Endothelial cell of umbilical vein (primary cell): ENCODE measurements around the gene NME7. TPM values are rescaled to one million over a fixed set of nuclear protein-coding genes. Genes with fewer than 3 reads are reported as not detected.

Experiments
- BruUV-seq: library from RNA; stranded (reverse); fragments of 400-500 nt; replicated peaks from 2 replicates; lab custom pipeline; 2021; lab: Mats Ljungman, UMichigan
- CTCF ChIA-PET: fragments of 300-600, 350-600 bp; sonication (Branson Sonifier 250); formaldehyde crosslinking; loops from one replicate; lab custom pipeline; 2021; ENCODE audit warnings: antibody characterized with exemption, inconsistent platforms; lab: Charles Lee
- POLR2A ChIA-PET: fragments of 300-600, 350-600 bp; sonication (Branson Sonifier 250); formaldehyde crosslinking; loops from one replicate; lab custom pipeline; 2021; ENCODE audit warnings: antibody characterized with exemption, inconsistent platforms; lab: Charles Lee
- DNase-seq: peaks from one replicate; pipeline ENCODE4 v3.0.0-alpha.2; 2011; ENCODE audit warnings: low read depth, low spot score
- FAIRE-seq: peaks from 2 replicates; lab custom pipeline; 2011; peaks lifted over from hg19 to GRCh38; lab: Jason Lieb, UNC
- H2AFZ ChIP-seq: 2 replicates; pipeline ENCODE4 v1.6.0; 2012; ENCODE audit warnings: low read depth, low read length, control low read depth, inconsistent platforms
- H3K27ac ChIP-seq: 2 replicates; pipeline ENCODE4 v1.5.1; 2011; ENCODE audit warnings: low read depth, mild to moderate bottlenecking, control low read depth, low read length, moderate library complexity; ENCODE audit not compliant: insufficient read depth
- H3K27me3 ChIP-seq, 2 experiments: 2 replicates each; pipeline versions ENCODE4 v1.6.0 to v1.6.1; 2011; ENCODE audit warnings: low read length in 2 of 2, mixed read lengths in 1 of 2; ENCODE audit not compliant: control insufficient read depth in 2 of 2, insufficient read depth in 2 of 2
- H3K36me3 ChIP-seq, 2 experiments: 2 replicates in 1 of 2; 3 replicates in 1 of 2; pipeline ENCODE4 v1.5.1; 2011; ENCODE audit warnings: low read length in 2 of 2, mild to moderate bottlenecking in 1 of 2, moderate library complexity in 1 of 2; ENCODE audit not compliant: control insufficient read depth in 2 of 2, insufficient read depth in 2 of 2; ENCODE audit errors: extremely low read depth in 1 of 2
- H3K4me1 ChIP-seq: 3 replicates; pipeline ENCODE4 v1.5.1; 2011; ENCODE audit warnings: mild to moderate bottlenecking, low read length; ENCODE audit not compliant: control insufficient read depth, insufficient read depth; ENCODE audit errors: extremely low read depth
- H3K4me2 ChIP-seq: 2 replicates; pipeline ENCODE4 v1.6.1; 2011; ENCODE audit warnings: low read length, control low read depth, mixed read lengths; ENCODE audit not compliant: insufficient read depth
- H3K4me3 ChIP-seq, 3 experiments: fragments of 200-600 bp in 1 of 3; sonication (generic), shearing (Covaris generic) in 1 of 3; replicated peaks in 1 of 3; 2 replicates each; pipeline ENCODE4 v1.5.1; 2011 to 2016; ENCODE audit warnings: control low read depth in 3 of 3, low read length in 3 of 3, mild to moderate bottlenecking in 2 of 3, inconsistent platforms in 1 of 3, low read depth in 1 of 3, moderate library complexity in 1 of 3; ENCODE audit not compliant: insufficient read depth in 1 of 3
- H3K79me2 ChIP-seq: 2 replicates; pipeline ENCODE4 v1.6.0; 2012; ENCODE audit warnings: low read length, inconsistent platforms; ENCODE audit not compliant: control insufficient read depth, insufficient read depth
- H3K9ac ChIP-seq: replicated peaks from 2 replicates; pipeline ENCODE3; 2011; ENCODE audit warnings: low read length, control low read depth; ENCODE audit not compliant: insufficient read depth; ENCODE audit errors: extremely low read depth
- H3K9me1 ChIP-seq: replicated peaks from 3 replicates; pipeline ENCODE4 v1.6.0; 2011; ENCODE audit warnings: mild to moderate bottlenecking, low read length; ENCODE audit not compliant: control insufficient read depth, insufficient read depth; ENCODE audit errors: extremely low read depth
- H3K9me3 ChIP-seq: replicated peaks from 2 replicates; pipeline ENCODE4 v1.5.1; 2012; ENCODE audit warnings: low read length, inconsistent platforms; ENCODE audit not compliant: control insufficient read depth, insufficient read depth
- H4K20me1 ChIP-seq: replicated peaks from 2 replicates; pipeline ENCODE3; 2011; ENCODE audit warnings: mild to moderate bottlenecking, low read length; ENCODE audit not compliant: control insufficient read depth, insufficient read depth; ENCODE audit errors: extremely low read depth
- CTCF ChIP-seq, 2 donors: IDR thresholded peaks; 1 replicate in 1 of 2; 2 replicates in 1 of 2; pipeline ENCODE4 v1.5.1; 2011; ENCODE audit warnings: low read length in 2 of 2, mild to moderate bottlenecking in 2 of 2, moderate library complexity in 2 of 2, control low read depth in 1 of 2, inconsistent platforms in 1 of 2, low read depth in 1 of 2; ENCODE audit not compliant: insufficient read depth in 1 of 2; ENCODE audit errors: extremely low read depth in 1 of 2
- EZH2 ChIP-seq: IDR thresholded peaks from 2 replicates; pipeline ENCODE4 v1.6.1; 2012; ENCODE audit warnings: borderline replicate concordance, low read depth, mild to moderate bottlenecking, moderate library complexity, low read length, inconsistent platforms; ENCODE audit not compliant: severe bottlenecking
- FOS ChIP-seq: IDR thresholded peaks from 2 replicates; pipeline ENCODE4 v1.6.1; 2011; ENCODE audit warnings: mild to moderate bottlenecking, low read length, moderate library complexity, borderline replicate concordance; ENCODE audit not compliant: insufficient read depth
- GATA2 ChIP-seq: IDR thresholded peaks from 2 replicates; pipeline ENCODE4 v1.7.0; 2011; ENCODE audit warnings: low read depth, mild to moderate bottlenecking, moderate library complexity, mixed read lengths, low read length; ENCODE audit not compliant: insufficient read length, insufficient read depth
- JUN ChIP-seq: IDR thresholded peaks from 2 replicates; pipeline ENCODE4 v1.6.1; 2011; ENCODE audit warnings: borderline replicate concordance, low read depth; ENCODE audit not compliant: insufficient read length, insufficient read depth
- MYC ChIP-seq: IDR thresholded peaks from one replicate; pipeline ENCODE4 v1.6.1; 2011; ENCODE audit warnings: mild to moderate bottlenecking, low read depth, low read length
- POLR2A ChIP-seq: IDR thresholded peaks from 2 replicates; pipeline ENCODE4 v1.6.1; 2012; ENCODE audit warnings: low read depth, mild to moderate bottlenecking, control low read depth, low read length
- POLR2AphosphoS5 ChIP-seq: IDR thresholded peaks from 2 replicates; pipeline ENCODE4 v1.6.1; 2012; ENCODE audit warnings: low read depth, mild to moderate bottlenecking, control low read depth, low read length, moderate library complexity; ENCODE audit not compliant: insufficient read depth
- dilution Hi-C: fragments of 300-500 bp; cut with MboI; formaldehyde crosslinking; loops from one replicate; pipeline ENCODE4 v1.15.0; 2019; ENCODE audit warnings: low sequenced_read_pairs; ENCODE audit not compliant: extremely low pct_ligation_motif_present
- intact Hi-C: fragments of 100-400 bp; cut with micrococcal nuclease; formaldehyde crosslinking; loops from one replicate; pipeline ENCODE4 v1.10.0; 2022
- polyA plus RNA-seq, 4 experiments: library from polyadenylated mRNA; depleted of rRNA in 3 of 4; stranded (reverse) in 3 of 4; unstranded in 1 of 4; fragments of >200 nt; gene quantifications; 2 replicates each; pipeline versions ENCODE4 v1.2.1 to v1.2.3, GENCODE V29; 2011 to 2012; ENCODE audit warnings: missing spikeins in 1 of 4
- total RNA-seq: library from RNA; stranded (reverse); gene quantifications from 2 replicates; pipeline ENCODE4 v1.2.3, GENCODE V29; 2021
- TF ChIP-seq, protein P1 (sequence below): IDR thresholded peaks from 2 replicates; pipeline ENCODE4 v1.6.1; 2011; ENCODE audit not compliant: insufficient read depth, insufficient read length

NME7 gene
- total and polyA plus RNA-seq, 2 donors (not counting 3 experiments of a cell fraction or from before 2014, with no cell fraction given), result 16.5 to 25.3 TPM

DNA sequence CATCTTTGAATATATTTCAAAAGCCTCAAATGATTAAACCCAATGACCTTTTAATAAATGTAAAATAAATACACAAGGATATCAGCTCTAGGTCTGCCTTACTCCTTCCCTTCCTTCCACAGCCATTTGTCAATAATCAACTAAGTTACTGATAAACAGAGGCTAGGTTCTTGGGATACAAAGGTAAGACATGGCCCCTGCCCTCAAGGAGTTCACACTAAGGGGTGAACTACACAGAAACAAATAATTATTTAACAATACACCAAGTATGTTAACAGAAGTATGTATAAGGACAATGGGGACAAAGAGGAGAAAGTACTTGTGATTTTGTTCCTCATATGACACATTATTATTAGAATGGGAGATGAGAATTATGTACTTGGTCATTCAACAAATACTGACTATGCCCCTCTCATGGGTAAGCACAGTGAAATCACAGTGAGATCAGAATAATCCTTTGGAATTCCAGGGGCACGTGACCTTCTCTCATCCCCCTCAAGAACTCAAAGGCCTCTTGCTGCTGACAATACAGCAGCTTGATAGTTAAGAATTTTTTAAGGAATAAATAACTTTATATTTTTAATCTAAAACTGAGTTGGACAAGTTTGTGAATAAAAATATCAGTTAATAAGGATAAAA, 220.9 kb downstream of the NME7 start:
- ChIA-PET POLR2A (no interaction called here), CTCF (no interaction called here)
- H3K4me2 ChIP-seq, result no peak overlapping the region
- no peaks in the 10 kb centered on the region for H3K27me3 ChIP-seq
- H2AFZ ChIP-seq, result no peak overlapping the region
- H3K4me3 ChIP-seq, result no peak overlapping the region
- intact Hi-C loops (no loop called here), dilution Hi-C loops (no loop called here)
- H4K20me1 ChIP-seq, result no peaks in the 10 kb centered on the region
- no peaks in the 10 kb centered on the region for H3K4me1 ChIP-seq
- TF ChIP-seq FOS (no peak), JUN (no peak), EZH2 (no peak), CTCF (IDR thresholded peaks at IDR 0.05; ENCODE audit: extremely low read depth in 1 of 2, insufficient read depth in 1 of 2, low read depth in 1 of 2, low read length in 2 of 2) (no peak), MYC (no peak), POLR2A (no peak), GATA2 (no peak), POLR2AphosphoS5 (no peak)
- TF ChIP-seq, protein P1, sequence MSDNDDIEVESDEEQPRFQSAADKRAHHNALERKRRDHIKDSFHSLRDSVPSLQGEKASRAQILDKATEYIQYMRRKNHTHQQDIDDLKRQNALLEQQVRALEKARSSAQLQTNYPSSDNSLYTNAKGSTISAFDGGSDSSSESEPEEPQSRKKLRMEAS, result no peak
- H3K9ac ChIP-seq, result no peak overlapping the region
- no peaks in the 10 kb centered on the region for H3K36me3 ChIP-seq
- BruUV-seq, result no TSS peak
- DNase-seq (no peak), FAIRE-seq (no peak)
- H3K9me1 ChIP-seq, result no peaks in the 10 kb centered on the region
- H3K9me3 ChIP-seq, result no peaks in the 10 kb centered on the region
- no peak overlapping the region for H3K27ac ChIP-seq
- H3K79me2 ChIP-seq, result no peaks in the 10 kb centered on the region
